SK-N-SH (cell line): ENCODE measurements around the gene COX8A. TPM values are rescaled to one million over a fixed set of nuclear protein-coding genes. Genes with fewer than 3 reads are reported as not detected.

Experiments
- CTCF ChIA-PET: fragments of 300-600, 350-600 bp; formaldehyde crosslinking; extraction: SDS; loops from one replicate; lab custom pipeline; 2021; lab: Yijun Ruan, JAX
- POLR2A ChIA-PET: fragments of 350-600 bp; sonication (Branson Sonifier 250); formaldehyde crosslinking; extraction: SDS; loops from one replicate; lab custom pipeline; 2020; ENCODE audit warnings: antibody characterized with exemption, inconsistent platforms; lab: Yijun Ruan, JAX
- DNase-seq: peaks from one replicate; pipeline ENCODE4 v3.0.0; 2012
- H2AFZ ChIP-seq: fragments of 200-600 bp; sonication (generic); 2 replicates; pipeline ENCODE4 v1.8.1; 2016; ENCODE audit warnings: antibody characterized with exemption, mild to moderate bottlenecking, low read depth
- H3F3A ChIP-seq: fragments of 200-600 bp; sonication (generic); replicated peaks from 2 replicates; pipeline ENCODE3; 2016; ENCODE audit warnings: antibody characterized with exemption, mild to moderate bottlenecking; ENCODE audit not compliant: insufficient read depth
- H3K27ac ChIP-seq, 2 experiments: fragments of 200-500 bp in 1 of 2; fragments of 200-600 bp in 1 of 2; sonication (Bioruptor generic) in 1 of 2; sonication (generic), shearing (Covaris generic) in 1 of 2; 2 replicates each; pipeline versions ENCODE4 v1.5.1 to v1.6.1; 2014 to 2016; ENCODE audit warnings: low read depth in 2 of 2, inconsistent platforms in 1 of 2, low read length in 1 of 2, mild to moderate bottlenecking in 1 of 2, mixed read lengths in 1 of 2
- H3K27me3 ChIP-seq: fragments of 200-600 bp; sonication (generic), shearing (Covaris generic); 2 replicates; pipeline ENCODE4 v1.6.1; 2016; ENCODE audit warnings: mixed run types; ENCODE audit not compliant: insufficient read depth
- H3K36me3 ChIP-seq, 2 experiments: fragments of 200-500 bp in 1 of 2; fragments of 200-600 bp in 1 of 2; sonication (Bioruptor generic) in 1 of 2; sonication (generic) in 1 of 2; replicated peaks in 1 of 2; 2 replicates each; pipeline versions ENCODE3 to v1.5.1; 2014 to 2016; ENCODE audit warnings: low read length in 1 of 2, mild to moderate bottlenecking in 1 of 2; ENCODE audit not compliant: insufficient read depth in 2 of 2, control insufficient read depth in 1 of 2
- H3K4me1 ChIP-seq, 2 experiments: fragments of 200-500 bp in 1 of 2; fragments of 200-600 bp in 1 of 2; sonication (Bioruptor generic) in 1 of 2; sonication (generic), shearing (Covaris generic) in 1 of 2; 2 replicates each; pipeline versions ENCODE4 v1.5.1 to v1.6.1; 2014 to 2016; ENCODE audit warnings: low read depth in 1 of 2, low read length in 1 of 2, mixed run types in 1 of 2; ENCODE audit not compliant: insufficient read depth in 2 of 2, control insufficient read depth in 1 of 2
- H3K4me2 ChIP-seq: fragments of 200-600 bp; sonication (generic), shearing (Covaris generic); 2 replicates; pipeline ENCODE4 v1.6.1; 2017; ENCODE audit warnings: mixed run types
- H3K4me3 ChIP-seq, 2 experiments: fragments of 200-500 bp in 1 of 2; fragments of 200-600 bp in 1 of 2; sonication (Bioruptor generic) in 1 of 2; sonication (generic), shearing (Covaris generic) in 1 of 2; 2 replicates each; pipeline versions ENCODE4 v1.5.1 to v1.8.1; 2014 to 2016; ENCODE audit warnings: low read depth in 2 of 2, inconsistent platforms in 1 of 2, low read length in 1 of 2, mild to moderate bottlenecking in 1 of 2, mixed read lengths in 1 of 2, moderate library complexity in 1 of 2
- H3K79me2 ChIP-seq: fragments of 200-600 bp; sonication (generic); 2 replicates; pipeline ENCODE4 v1.8.1; 2017; ENCODE audit warnings: mild to moderate bottlenecking; ENCODE audit not compliant: insufficient read depth
- H3K9ac ChIP-seq: fragments of 200-600 bp; sonication (generic); 2 replicates; pipeline ENCODE4 v1.6.1; 2017; ENCODE audit warnings: mixed run types
- H3K9me2 ChIP-seq: fragments of 200-600 bp; sonication (generic); 2 replicates; pipeline ENCODE4 v1.6.1; 2017; ENCODE audit warnings: mixed run types
- H3K9me3 ChIP-seq: fragments of 200-600 bp; sonication (generic); 2 replicates; pipeline ENCODE4 v1.6.1; 2017; ENCODE audit warnings: mixed run types, mild to moderate bottlenecking, moderate library complexity
- H4K20me1 ChIP-seq: fragments of 200-600 bp; sonication (generic); 2 replicates; pipeline ENCODE4 v1.6.1; 2017; ENCODE audit warnings: mild to moderate bottlenecking, mixed run types; ENCODE audit not compliant: insufficient read depth
- CTCF ChIP-seq: fragments of 200-600 bp; sonication (generic); IDR thresholded peaks from 2 replicates; pipeline ENCODE4 v1.6.1; 2017; ENCODE audit warnings: antibody characterized with exemption, mild to moderate bottlenecking, moderate library complexity
- ELF1 ChIP-seq: IDR thresholded peaks from 2 replicates; pipeline ENCODE4 v1.4.0; 2012
- EP300 ChIP-seq, 2 experiments: IDR thresholded peaks; 2 replicates each; pipeline versions ENCODE4 v1.4.0 to v1.6.1; 2012; ENCODE audit warnings: borderline replicate concordance in 1 of 2, low read depth in 1 of 2, low read length in 1 of 2
- EZH2phosphoT487 ChIP-seq: fragments of 200-600 bp; sonication (generic); IDR thresholded peaks from 2 replicates; pipeline ENCODE4 v1.6.1; 2017; ENCODE audit warnings: low read depth, mixed run types, mild to moderate bottlenecking, antibody characterized with exemption, moderate library complexity, borderline replicate concordance
- FOSL2 ChIP-seq: IDR thresholded peaks from 2 replicates; pipeline ENCODE4 v1.4.0; 2012; ENCODE audit warnings: low read depth, mild to moderate bottlenecking, moderate library complexity, borderline replicate concordance
- FOXM1 ChIP-seq: IDR thresholded peaks from 2 replicates; pipeline ENCODE4 v1.4.0; 2012; ENCODE audit warnings: low read depth, mild to moderate bottlenecking
- GABPA ChIP-seq: IDR thresholded peaks from 2 replicates; pipeline ENCODE4 v1.4.0; 2012; ENCODE audit warnings: low read depth, mild to moderate bottlenecking
- GATA2 ChIP-seq: sonication (generic); formaldehyde crosslinking; IDR thresholded peaks from 2 replicates; pipeline ENCODE4 v1.5.0; 2020; ENCODE audit warnings: mild to moderate bottlenecking, missing genetic modification reagents
- MAX ChIP-seq: IDR thresholded peaks from 2 replicates; pipeline ENCODE4 v1.4.0; 2012; ENCODE audit warnings: low read depth
- MXI1 ChIP-seq: IDR thresholded peaks from 2 replicates; pipeline ENCODE4 v1.6.1; 2012; ENCODE audit warnings: mild to moderate bottlenecking, low read depth, low read length, improper control_type of control experiment
- NFIC ChIP-seq: IDR thresholded peaks from 2 replicates; pipeline ENCODE4 v1.4.0; 2012; ENCODE audit warnings: borderline replicate concordance
- NRF1 ChIP-seq: IDR thresholded peaks from 2 replicates; pipeline ENCODE4 v1.6.1; 2012; ENCODE audit warnings: low read depth, mild to moderate bottlenecking, low read length
- PBX3 ChIP-seq: IDR thresholded peaks from 2 replicates; pipeline ENCODE4; 2012
- POLR2AphosphoS5 ChIP-seq: IDR thresholded peaks from 2 replicates; pipeline ENCODE4 v1.6.1; 2012; ENCODE audit warnings: low read depth, low read length
- RAD21 ChIP-seq: IDR thresholded peaks from 2 replicates; pipeline ENCODE4 v1.6.1; 2012; ENCODE audit warnings: mild to moderate bottlenecking, low read length
- RFX5 ChIP-seq: IDR thresholded peaks from 2 replicates; pipeline ENCODE4 v1.6.1; 2012; ENCODE audit warnings: mild to moderate bottlenecking, improper control_type of control experiment, low read length
- SMC3 ChIP-seq: IDR thresholded peaks from 2 replicates; pipeline ENCODE4 v1.6.1; 2012; ENCODE audit warnings: low read depth, low read length, improper control_type of control experiment
- TAF1 ChIP-seq: IDR thresholded peaks from 2 replicates; pipeline ENCODE4 v1.6.1; 2012; ENCODE audit warnings: low read depth, mild to moderate bottlenecking, low read length, moderate library complexity, borderline replicate concordance
- TCF12 ChIP-seq: IDR thresholded peaks from 2 replicates; pipeline ENCODE4 v1.4.0; 2012
- USF2 ChIP-seq: fragments of 150-350 bp; IDR thresholded peaks from 2 replicates; pipeline ENCODE4 v1.6.1; 2017; ENCODE audit warnings: antibody characterized with exemption, low read length, low read depth, borderline replicate concordance
- WGBS: methylation state at CpG from one replicate; pipeline ENCODE4 v1.1.6; 2017; ENCODE audit warnings: low lambda C conversion rate; 5-methylcytosine and 5-hydroxymethylcytosine counted together
- polyA plus RNA-seq, 3 experiments: library from polyadenylated mRNA; depleted of rRNA; stranded (reverse); fragments of >200 nt; gene quantifications; 2 replicates each; pipeline ENCODE4 v1.2.3, GENCODE V29; 2012

The COX8A gene
- polyA plus RNA-seq, 1 of the 3 experiments (the other 2 are of a cell fraction): 824 TPM

- 84% methylated on average over 10 of the region's 12 CpGs for WGBS
- CTCF ChIA-PET: interaction anchor here (1.2 to 2.6 kb wide), 3 partner anchors 11 to 142 kb away, joined by 5 to 17 read pairs (median 6); no protein-coding TSS in a partner anchor
- no peak overlapping the region for H3K4me2 ChIP-seq
- TF ChIP-seq GATA2 (CRISPR knock-in tag) (no peak), TCF12 (no peak), NRF1 (no peak), SMC3 (no peak), EZH2phosphoT487 (no peak), RFX5 (no peak), POLR2AphosphoS5 (no peak), GABPA (no peak), CTCF (no peak), USF2 (no peak), MAX (no peak), FOSL2 (no peak), PBX3 (no peak), TAF1 (no peak), RAD21 (no peak), EP300 (IDR thresholded peaks at IDR 0.05; ENCODE audit: borderline replicate concordance in 1 of 2, low read depth in 1 of 2, low read length in 1 of 2) (no peak), FOXM1 (no peak), MXI1 (no peak), NFIC (no peak), ELF1 (no peak)
- TF ChIP-seq, all 33 proteins: peak for 0
- Histone ChIP-seq H3K79me2 (no peaks in the 10 kb centered on the region), H3K9me2 (no peaks in the 10 kb centered on the region), H3F3A (no peaks in the 10 kb centered on the region), H3K9ac (no peak overlapping the region), H3K4me1 (peaks cover 0 to 15% of the 10 kb centered on the region in 2 experiments; a peak in 2 of 4 replicates), H2AFZ (no peak overlapping the region), H3K9me3 (no peaks in the 10 kb centered on the region), H3K27ac (no peak overlapping the region), H3K36me3 (peaks cover 0 to 12% of the 10 kb centered on the region in 2 experiments), H3K27me3 (no peaks in the 10 kb centered on the region), H3K4me3 (no peak overlapping the region), H4K20me1 (peaks cover 17% of the 10 kb centered on the region)
- POLR2A ChIA-PET: interaction anchor here (1.1 kb wide), 1 partner anchor 25 kb away, joined by 3 read pairs; no protein-coding TSS in a partner anchor
- DNase-seq: no peak
Measured at GRCh38 chr11:64006398-64006797, 32.0 kb downstream of the COX8A start.
